ENCODE measurements around the gene EPHB2.
"Not testable (repeated sequence)": the region's sequence is repeated elsewhere in the genome, so short reads cannot be mapped to it uniquely, and the experiment has no call there.

EPHB2 gene

DNA sequence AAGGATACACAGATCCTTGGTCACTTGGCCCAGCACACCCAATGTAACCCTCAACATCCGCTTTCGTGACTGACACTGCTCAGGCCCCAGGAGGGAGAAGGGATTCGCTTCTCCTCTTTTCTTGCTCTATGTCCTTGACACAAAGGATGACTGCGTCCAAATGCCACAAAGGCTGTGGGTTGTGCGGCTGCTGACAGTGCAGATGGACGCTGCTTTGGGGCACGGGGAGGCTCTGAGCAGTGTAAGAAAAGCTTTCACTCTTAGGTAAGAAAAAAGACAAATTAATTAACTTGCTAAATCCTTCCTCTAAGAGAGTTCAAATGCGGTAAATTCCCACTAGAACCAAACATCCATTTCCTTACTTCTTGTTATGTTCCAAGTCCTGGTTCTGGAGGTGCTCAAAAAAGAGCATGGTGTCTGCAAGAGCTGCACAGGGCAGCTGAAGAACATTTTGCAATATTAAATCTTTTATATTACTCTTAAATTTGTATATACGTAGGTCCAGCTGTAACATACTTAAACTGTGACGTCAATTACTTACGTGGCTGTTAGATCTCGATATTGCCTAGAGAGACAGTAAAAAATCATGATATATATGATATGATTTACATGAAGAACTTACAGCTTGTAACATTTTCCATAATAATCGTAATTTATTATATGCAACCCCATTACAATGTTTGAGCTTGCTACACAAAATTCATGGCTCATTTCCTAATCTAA is 19.4 kb upstream of the EPHB2 start:
- DNase-seq, result no peak

DNA sequence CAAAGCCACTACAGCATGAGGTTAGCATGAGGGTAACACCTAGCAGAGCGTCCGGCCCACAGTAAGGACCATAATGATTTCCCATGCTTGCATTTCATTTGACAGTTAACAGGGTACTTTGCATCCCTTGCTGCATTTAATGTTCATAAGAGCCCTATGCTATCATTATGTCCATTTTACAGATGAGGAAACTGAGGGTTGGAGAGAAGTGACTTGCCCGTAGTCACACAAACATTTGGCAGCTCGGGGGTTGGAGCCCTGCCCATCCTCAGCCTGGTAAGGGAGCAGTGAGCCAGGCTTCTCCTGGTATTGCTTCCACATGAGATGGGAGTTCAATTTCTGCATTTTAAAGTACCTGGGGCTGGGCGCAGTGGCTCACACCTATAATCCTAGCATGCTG is 16.5 kb upstream of the EPHB2 start:
- DNase-seq, result no peak

DNA sequence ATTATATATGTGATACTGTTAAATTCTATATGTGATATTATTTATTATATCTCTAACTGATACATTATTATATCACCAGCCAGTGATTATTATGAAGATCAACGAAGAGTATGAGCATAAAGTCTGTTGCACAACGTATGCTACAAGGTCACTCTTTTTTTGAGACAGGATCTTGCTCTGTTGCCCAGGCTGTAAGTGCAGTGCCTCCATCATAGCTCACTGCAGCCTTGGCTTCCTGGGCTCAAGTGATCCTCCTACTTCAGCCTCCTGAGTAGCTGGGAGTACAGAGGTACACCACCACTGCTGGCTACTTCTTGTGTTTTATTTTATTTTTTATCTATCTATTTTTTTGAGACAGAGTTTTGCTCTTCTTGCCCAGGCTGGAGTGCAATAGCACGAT is 14.0 kb upstream of the EPHB2 start:
- DNase-seq, result no peak

DNA sequence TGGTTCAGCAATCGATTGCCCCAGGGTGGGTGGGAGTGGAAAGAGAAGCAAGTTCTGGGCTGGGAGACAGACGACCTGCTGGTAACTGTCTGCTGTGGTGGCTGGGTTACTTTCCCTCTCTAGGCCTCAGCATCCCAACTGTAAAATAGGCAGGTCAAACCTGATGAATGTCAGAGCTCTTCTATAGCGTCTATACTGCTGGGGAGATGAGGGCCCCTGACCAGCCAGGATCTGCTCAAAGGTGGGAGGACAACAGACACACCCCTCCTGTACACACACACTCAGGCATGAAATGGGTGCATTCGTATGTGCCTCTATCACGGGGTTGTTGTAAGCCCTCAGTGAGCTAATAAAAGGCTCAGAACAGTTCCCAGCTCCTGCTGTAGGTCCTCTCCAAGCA is 12.7 kb upstream of the EPHB2 start:
- no peak for DNase-seq

DNA sequence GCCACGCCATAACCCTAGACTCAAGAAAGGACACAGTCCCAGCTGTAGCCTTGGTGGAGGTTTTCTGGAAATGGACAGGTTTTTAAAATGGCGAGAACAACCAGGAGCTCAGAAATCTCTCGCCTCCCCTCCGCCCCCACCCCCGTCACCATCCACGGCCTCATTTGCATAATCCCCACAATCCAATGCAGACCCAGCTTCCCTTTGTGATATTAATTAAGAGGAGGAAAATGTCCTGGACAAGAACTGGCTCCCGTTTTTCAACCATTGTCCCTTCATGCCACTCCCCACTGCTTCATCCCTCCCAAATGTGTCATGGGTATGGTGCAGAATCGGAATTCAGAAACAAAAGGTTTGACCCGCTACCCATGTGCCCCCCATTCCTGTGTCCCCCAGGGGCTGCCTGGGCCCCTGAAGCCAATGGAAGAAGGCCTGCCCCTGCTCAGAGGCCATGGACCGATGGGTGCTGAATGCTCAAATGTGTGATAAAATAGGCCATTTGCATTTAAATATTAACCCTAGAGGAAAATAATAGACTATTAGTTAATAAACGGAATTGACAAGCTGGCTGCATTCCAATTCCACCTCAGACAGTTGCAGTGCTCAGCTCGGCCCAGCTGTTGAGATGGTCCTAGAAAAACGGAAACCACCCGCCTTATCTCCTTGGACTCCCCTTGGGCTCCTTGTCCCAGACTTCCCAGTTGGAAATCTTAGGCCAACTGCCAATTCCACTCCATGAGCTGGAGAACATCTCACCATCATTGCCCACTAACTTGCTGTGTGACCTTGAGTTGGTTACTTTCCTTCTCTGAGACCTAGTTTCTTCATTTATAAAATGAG is 10.7 kb upstream of the EPHB2 start:
- DNase-seq, result no peak

DNA sequence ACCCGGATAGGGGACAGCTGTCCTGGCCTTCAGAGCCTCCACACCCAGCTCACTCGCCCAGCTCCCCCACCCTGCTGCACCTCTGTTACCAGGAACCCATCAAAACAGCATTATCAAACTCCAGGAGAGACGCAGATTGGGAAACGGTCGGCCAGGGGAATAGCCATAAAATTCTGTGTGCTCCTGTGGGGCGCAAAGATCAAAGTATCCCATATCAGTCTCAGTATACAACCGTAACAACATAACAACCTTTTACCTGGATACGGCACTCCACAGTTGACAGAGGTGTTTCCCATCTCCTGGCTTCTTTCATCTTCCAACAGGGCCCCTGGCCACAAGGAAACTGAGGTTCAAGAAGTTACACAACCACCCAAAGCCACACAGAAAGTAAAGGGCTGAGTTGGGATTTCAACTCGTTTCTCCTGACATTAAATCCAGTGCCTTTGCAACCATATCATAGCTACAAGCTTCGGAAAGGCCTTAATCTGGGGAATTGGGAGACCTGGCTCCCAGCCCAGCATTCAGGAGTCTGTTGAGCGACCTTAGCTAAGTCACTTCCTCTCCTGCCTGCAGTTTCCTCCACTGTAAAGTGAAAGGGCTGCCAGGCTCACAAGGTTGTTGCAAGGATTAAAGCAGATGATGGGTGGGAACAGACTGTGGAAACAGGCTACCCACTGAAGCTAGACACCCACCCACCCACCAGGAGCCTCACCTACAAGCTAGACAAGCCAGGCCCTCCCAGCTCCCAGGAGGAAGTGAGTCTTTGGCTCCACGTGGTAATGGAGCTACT is 8.1 kb upstream of the EPHB2 start:
- DNase-seq, result no peak

DNA sequence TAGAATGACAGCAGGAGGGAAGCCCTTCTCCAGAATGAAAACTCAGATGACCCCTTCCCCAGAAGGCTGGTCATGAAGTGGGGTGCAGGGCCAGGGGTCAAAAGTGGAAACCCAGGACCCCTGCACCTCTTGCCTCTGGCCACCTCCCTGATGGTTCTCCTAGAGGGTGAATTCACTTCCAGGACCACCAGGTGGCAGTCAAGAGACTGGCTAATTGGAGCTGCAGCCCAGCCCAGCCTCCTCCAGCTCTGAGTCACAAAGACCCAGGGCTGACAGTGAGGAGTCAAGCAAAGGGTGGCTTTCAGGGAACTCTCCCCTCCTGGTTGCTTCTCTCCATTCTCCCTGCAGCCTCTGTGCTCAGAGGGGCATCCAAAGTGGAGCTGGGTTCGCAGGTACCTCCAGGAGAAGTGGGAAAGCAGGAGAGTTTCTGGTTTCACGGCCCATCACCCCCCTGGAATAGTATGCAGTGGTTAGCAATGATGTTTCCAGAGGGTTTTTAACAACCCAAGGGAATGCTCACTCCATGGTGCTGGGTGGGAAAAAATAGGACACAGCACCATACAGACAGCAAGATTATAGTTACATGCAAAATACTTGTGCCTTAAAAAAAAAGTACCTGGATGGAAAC is 6.1 kb upstream of the EPHB2 start:
- DNase-seq, result peak; percentile 71 to 74

DNA sequence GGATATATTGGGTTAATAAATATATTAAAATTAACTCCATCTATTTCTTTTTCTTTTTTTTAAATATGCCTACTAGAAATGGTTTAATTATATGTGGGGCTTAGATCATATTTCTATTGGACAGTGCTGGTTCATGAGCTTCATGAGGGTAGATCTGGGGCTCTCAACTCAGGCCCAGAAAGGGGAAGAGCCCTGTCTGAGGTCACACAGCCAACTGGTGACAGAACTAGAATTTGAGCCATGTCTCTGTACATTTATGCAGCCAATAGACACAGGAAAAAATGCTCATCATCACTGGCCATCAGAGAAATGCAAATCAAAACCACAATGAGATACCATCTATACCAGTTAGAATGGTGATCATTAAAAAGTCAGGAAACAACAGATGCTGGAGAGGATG is 5.1 kb upstream of the EPHB2 start:
- no peak for DNase-seq

DNA sequence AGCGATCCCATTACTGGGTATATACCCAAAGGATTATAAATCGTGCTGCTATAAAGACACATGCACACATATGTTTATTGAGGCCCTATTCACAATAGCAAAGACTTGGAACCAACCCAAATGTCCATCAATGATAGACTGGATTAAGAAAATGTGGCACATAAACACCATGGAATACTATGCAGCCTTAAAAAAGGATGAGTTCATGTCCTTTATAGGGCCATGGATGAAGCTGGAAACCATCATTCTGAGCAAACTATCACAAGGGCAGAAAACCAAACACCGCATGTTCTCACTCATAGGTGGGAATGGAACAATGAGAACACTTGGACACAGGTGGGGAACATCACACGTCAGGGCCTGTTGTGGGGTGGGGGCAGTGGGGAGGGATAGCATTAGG is 4.5 kb upstream of the EPHB2 start:
- not testable (repeated sequence) for DNase-seq

DNA sequence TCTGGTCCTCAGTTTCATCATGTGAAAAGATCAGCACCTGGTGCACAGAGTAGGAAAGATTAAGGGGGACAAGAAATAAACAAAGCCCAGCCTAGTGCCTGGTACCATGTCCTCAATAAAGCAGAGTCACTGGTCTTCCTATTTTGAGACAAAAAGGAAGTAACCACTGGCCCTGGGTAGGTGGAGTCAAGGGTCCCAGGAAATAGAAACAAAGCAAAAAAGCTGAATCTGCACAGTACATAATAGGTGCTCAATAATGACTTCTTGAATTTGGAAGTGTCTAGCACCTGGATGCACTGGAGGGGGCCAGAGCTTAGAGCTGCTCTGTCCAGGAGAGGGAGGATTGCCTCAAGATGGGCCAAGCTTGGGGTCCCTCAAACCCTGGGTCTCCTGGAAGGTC is 1.9 kb upstream of the EPHB2 start:
- DNase-seq, result no peak

DNA sequence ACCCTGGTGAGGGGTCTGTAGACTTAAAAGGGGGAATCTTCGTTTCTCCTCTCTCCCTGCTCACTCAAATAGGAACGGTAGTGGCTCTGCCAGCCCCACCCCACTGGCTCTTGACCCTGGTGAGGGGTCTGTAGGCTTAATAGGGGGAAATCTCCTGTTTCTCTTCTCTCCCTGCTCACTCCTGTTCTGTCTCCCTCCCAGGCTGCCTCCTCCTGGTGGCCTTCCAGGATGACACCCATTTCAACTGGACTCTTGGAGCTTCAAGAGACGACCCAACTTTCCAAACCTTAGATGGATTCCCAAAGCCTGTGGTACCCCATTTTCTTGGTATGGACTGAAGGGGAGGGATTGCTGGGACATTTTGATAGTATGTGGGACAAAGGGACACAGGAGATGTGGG is 1.4 kb upstream of the EPHB2 start:
- no peak for DNase-seq

DNA sequence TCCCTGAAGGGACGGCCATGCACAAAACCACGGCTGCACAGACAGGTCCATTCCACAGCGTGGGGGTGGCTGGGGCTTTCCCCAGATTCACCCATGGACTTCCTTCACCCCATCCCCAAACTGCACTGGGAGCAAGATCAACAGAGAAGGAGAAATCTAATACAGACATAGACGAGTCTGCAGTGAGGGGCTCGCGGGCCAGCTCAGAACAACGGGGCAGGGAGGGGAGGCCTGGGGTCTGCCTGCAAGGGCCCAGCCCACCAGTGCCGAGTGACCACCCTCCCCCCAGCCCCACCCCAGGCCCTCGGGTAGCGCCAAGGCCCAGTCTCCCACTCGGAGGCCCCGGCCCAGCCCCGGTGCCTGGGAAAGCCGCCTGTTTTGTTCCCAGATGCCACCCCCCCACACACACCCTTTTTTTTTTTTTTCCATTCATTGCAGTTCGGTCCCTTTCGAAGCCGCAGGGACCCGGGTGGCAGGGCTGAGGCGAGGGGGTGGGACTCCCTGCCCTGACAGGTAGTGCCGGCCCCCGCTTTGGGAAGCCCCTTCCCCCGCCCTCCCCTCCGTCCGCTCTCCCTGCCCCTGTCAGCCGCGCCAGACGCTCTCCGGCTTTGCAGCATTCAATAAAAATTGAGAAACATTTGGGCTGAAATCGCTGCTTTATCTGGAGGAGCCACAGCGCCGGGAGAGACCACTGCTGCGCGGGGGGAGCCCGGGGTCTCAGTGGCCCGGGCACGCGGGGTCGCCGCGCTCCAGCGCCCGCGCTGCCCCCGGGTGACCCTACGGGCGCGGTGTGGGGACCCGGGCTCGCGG is 543 bp upstream of the EPHB2 start:
- peak; percentile 7 to 19 for DNase-seq

DNA sequence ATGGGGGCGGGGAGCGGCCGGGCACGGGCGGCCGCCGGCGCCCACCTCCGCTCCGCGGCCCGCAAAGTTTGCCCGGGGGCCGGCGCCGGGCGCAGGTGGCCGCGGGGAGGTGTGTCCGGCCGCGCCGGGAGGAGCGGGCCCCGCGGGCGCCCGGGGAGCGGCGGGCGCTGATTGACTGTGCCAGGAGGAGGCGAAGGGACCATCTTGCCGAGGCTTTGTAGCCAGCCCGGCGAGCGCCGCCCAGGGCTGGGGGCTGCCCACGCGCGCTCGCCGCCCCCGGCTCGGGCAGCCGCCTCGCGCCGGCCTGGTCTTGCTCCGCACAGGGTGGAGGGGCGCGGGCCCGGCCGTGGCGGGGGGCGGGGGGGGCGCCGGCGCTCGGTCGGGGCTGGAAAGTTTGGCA is 432 bp downstream of the EPHB2 start:
- DNase-seq, result no peak

DNA sequence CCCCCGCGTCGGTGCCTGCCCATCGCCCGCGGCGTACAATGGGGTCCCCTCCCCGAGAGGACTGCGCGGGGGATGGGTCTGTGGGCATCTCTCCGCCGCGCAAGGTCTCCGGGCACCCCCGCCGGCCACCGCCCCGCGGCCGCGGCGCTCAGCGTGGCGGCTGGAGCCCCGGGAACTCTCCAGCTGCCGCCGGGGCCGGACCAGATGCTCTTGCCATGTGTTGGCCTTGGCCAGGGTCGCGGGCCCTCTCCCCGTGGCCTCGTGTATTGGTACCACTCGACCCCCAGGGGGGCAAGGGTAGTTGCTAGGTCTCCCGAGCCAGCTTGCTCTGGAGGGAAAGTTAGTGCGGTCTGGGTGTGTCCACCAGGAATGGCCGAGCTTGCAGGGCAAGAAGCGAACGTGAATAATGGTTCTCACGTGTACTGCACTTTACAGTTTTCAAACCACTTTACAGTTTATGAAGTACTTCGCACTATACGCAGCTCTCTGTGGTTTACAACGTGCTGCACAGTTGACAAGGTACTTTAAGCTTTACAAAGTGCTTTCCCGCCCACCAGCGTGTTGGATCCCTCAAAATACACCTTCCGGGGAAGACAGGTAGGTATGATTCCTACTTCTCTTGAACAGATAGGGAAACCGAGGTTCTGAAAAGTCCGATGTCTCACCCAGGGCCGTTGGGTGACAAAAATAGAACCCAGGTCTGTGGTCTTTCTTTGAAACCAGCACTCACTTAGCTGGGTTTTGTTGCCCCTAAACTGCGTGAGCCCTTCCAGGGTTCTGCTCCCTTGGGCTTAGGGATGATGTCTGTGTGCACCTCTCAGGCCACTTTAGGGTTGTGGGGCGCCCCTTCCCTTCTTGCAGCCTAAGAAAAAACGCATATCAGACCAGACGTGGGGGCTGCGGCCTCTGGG is 1.2 kb downstream of the EPHB2 start:
- DNase-seq, result no peak

DNA sequence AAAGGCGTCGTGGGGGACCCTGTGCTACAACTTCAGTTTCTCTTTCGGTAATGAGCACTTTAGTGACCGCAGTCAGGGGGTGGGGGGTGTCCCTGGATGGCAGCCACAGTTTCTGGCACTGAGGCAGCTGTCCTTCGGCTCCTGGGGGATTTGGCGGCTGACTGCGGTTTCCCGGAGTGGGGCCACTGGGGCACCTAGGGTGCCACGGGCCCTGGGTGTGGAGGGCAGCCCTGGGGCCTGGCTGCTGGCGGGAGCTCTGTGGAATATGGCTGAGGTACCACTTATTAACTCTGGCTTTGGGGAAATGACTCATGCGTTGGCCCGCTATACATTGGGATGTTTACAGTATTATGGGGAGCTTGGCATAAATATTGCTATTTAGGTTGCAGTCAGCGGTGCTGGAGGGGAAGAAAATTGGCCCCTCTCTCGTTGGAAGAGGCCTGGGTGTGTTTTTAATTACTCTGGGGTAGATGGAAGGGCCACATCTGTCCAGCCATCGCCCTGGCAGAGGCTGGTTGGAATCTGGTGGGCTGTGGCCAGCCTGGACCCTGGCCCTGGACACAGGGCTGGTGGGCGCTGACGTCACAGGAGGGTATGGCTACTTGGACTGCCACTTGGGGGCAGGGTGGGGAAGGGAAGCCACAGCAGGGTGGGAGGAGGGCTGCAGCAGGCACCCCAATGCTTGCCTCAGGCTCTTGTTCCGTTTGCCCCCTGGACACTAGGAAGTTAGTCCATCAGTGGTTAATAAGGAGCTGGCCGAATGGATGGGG is 2.0 kb downstream of the EPHB2 start:
- no peak for DNase-seq

DNA sequence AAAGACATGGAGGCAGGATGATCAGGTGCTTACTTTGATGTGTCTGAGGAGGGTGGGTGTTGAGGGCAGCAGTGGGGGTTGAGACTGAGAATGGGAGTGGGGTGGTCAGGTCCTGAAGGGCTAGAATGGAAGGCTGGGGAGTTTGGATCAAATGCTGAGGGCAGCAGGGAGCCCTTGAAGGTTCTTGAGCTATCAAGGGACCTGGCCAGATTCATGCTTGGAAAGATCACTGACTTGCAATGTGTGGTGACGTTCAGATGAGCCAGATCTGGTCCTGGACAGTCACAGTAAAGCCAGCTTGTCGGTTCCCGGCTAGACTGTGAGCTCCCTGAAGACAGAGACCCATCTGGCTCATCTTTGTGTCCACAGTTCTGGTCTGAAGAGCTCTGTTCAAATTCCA is 3.8 kb downstream of the EPHB2 start:
- no peak for DNase-seq

DNA sequence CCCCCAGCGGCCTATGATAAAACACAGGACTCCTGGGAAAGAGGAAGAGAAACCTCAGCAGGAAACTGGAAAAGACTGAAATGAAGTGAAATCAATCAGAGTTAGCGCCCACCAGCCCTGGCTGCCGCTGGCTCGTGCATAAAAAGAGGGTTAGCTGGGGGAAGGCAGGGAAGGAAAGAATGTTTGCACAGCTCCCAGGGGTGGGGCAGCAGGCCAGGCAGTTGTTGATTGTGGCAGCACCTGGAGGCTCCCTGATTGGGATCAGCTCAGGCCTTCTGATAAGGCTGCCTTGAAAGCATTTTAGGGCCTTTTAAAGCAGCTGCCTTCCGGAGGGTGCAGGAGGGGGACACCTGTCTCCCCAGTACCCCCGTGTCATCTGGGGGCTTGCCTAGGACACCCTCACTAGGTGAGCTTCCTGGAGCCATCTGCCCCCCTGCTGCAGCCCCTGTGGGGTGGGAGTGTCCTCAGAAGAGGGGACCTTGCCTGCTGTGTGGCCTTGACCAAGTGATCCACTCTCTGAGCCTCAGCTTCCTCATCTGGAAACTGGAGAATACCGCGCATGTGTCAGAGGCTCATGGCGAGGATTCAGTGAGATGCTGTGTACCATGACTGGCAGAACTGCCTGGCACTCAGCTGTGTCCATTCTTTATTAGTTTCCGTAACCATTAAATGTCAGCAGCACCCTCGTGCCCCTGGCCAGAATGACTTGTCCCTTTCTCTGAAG is 6.6 kb downstream of the EPHB2 start:
- DNase-seq, result no peak

DNA sequence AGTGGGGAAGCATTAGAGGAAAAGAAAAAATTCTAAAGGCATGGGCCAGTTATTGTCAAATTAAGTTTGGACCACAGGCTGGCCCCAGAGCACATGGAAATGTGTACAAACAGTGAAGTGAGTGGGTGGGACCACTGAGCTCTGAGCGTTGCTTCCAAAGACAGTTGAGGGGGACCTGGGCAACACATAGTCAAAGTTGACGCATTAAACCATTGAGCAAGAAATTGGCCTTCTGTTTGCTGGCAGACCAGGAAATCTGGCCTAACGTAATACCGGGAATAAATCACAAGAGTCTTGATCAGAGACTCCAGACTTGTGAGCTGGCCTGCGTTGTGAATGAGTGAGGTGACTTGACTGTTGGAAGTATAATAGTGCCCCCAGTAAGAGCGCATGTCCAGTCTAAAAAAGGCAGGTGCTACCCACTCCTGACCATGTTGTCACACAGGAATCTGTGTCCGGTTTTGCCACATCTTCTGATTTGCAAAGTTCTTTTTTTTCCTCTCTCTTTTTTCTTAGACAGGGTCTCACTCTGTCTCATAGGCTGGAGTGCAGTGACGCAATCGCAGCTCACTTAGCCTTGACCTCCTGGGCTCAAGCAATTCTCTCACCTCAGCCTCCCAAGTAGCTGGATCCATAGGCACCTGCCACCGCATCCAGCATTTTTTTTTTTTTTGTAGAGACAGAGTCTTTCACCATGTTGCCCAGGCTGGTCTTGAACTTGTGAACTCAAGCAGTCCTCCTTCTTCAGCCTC is 10.7 kb downstream of the EPHB2 start:
- no peak for DNase-seq
